Measurements from ENCODE around the gene CAMK2B. TPM values are rescaled to one million over a fixed set of nuclear protein-coding genes. Genes with fewer than 3 reads are reported as not detected.

Gene CAMK2B
- total RNA-seq, result under 1 TPM; 0.42 to 0.80 TPM

- no peak for TF ChIP-seq CTCF (IDR thresholded peaks at IDR 0.05)
- DNase-seq, result no peak
- intact Hi-C loops (cut with DNase I), result no loop called here
- Histone ChIP-seq H3K27me3 (peaks cover 20% of the 10 kb centered on the region), H3K36me3 (no peaks in the 10 kb centered on the region), H3K9ac (ENCODE audit: low read depth in 2 of 2, low read length in 2 of 2) (no peak within 1 kb of the TSS), H3K27ac (no peak within 1 kb of the TSS), H3K4me3 (no peak within 1 kb of the TSS), H3K9me3 (no peaks in the 10 kb centered on the region), H3K4me1 (no peaks in the 10 kb centered on the region)
These were observed at the start of gene CAMK2B for GRCh38 chr7:44325201-44325671. TSS of gene CAMK2B (minus strand) at chr7:44325594. CDS start at chr7:44325421, 173 bp downstream.

GRCh38 chr7:44374007-44374763, 48.8 kb upstream of the CAMK2B start:
- no peak overlapping the region for H3K9ac ChIP-seq (ENCODE audit: low read depth in 2 of 2, low read length in 2 of 2)
- no peaks in the 10 kb centered on the region for H3K4me1 ChIP-seq
- no peak overlapping the region for H3K27ac ChIP-seq
- intact Hi-C loops (cut with DNase I), result no loop called here
- no peak for TF ChIP-seq CTCF (IDR thresholded peaks at IDR 0.05)
- DNase-seq, result no peak
- H3K9me3 ChIP-seq, result no peaks in the 10 kb centered on the region
- H3K4me3 ChIP-seq, result no peak overlapping the region
- no peaks in the 10 kb centered on the region for H3K36me3 ChIP-seq
- no peaks in the 10 kb centered on the region for H3K27me3 ChIP-seq

- no peaks in the 10 kb centered on the region for H3K9me3 ChIP-seq
- H3K4me1 ChIP-seq, result no peaks in the 10 kb centered on the region
- H3K27me3 ChIP-seq, result no peaks in the 10 kb centered on the region
- H3K36me3 ChIP-seq, result no peaks in the 10 kb centered on the region
- DNase-seq, result no peak
- intact Hi-C loops (cut with DNase I), result no loop called here
- TF ChIP-seq CTCF (IDR thresholded peaks at IDR 0.05), result no peak
- no peak overlapping the region for H3K27ac ChIP-seq
- no peak overlapping the region for H3K4me3 ChIP-seq
- H3K9ac ChIP-seq (ENCODE audit: low read depth in 2 of 2, low read length in 2 of 2), result no peak overlapping the region
These were observed 48.0 kb upstream of the CAMK2B start for GRCh38 chr7:44373418-44373740.

- no peak overlapping the region for H3K4me3 ChIP-seq
- no peaks in the 10 kb centered on the region for H3K4me1 ChIP-seq
- H3K27ac ChIP-seq, result no peak overlapping the region
- intact Hi-C loops (cut with DNase I), result no loop called here
- no peaks in the 10 kb centered on the region for H3K27me3 ChIP-seq
- no peaks in the 10 kb centered on the region for H3K36me3 ChIP-seq
- DNase-seq, result no peak
- TF ChIP-seq CTCF (IDR thresholded peaks at IDR 0.05), result no peak
- H3K9me3 ChIP-seq, result no peaks in the 10 kb centered on the region
- H3K9ac ChIP-seq (ENCODE audit: low read depth in 2 of 2, low read length in 2 of 2), result no peak overlapping the region
These were observed 47.4 kb upstream of the CAMK2B start for GRCh38 chr7:44372560-44373417.

- Histone ChIP-seq H3K27ac (no peak overlapping the region), H3K4me1 (no peaks in the 10 kb centered on the region), H3K9ac (ENCODE audit: low read depth in 2 of 2, low read length in 2 of 2) (no peak overlapping the region), H3K27me3 (no peaks in the 10 kb centered on the region), H3K4me3 (no peak overlapping the region), H3K36me3 (no peaks in the 10 kb centered on the region), H3K9me3 (no peaks in the 10 kb centered on the region)
- no peak for TF ChIP-seq CTCF (IDR thresholded peaks at IDR 0.05)
- no peak for DNase-seq
- intact Hi-C loops (cut with DNase I), result no loop called here
These were observed 43.5 kb upstream of the CAMK2B start for GRCh38 chr7:44368885-44369284.
